Body of pancreas (tissue), 4 donors: ENCODE results near the gene GRB10. TPM values are rescaled to one million over a fixed set of nuclear protein-coding genes. Genes with fewer than 3 reads are reported as not detected.

Source experiments
- ATAC-seq: fragments of 150-250 bp; one replicate; pipeline ENCODE4 v1.9.1; 2016
- DNase-seq, 4 donors: peaks; one replicate each; pipeline ENCODE4 v3.0.0-alpha.2; 2019
- H3K27ac ChIP-seq, 4 donors: fragments of 200-600 bp; sonication (generic); 1 replicate in 3 of 4; 2 replicates in 1 of 4; pipeline versions ENCODE4 v1.5.1 to v1.6.1; 2016 to 2019; ENCODE audit warnings: mild to moderate bottlenecking in 1 of 4, mixed read lengths in 1 of 4, moderate library complexity in 1 of 4
- H3K27me3 ChIP-seq, 2 donors: fragments of 200-600 bp; sonication (generic); one replicate each; pipeline ENCODE4 v1.6.0; 2016; ENCODE audit warnings: mild to moderate bottlenecking in 1 of 2
- H3K36me3 ChIP-seq, 2 donors: fragments of 200-600 bp; sonication (generic); replicated peaks in 1 of 2; 2 replicates each; pipeline ENCODE4 v1.5.1; 2016; ENCODE audit warnings: low read depth in 2 of 2; ENCODE audit not compliant: insufficient read depth in 1 of 2
- H3K4me1 ChIP-seq: fragments of 200-600 bp; sonication (generic); one replicate; pipeline ENCODE4 v1.6.0; 2016
- H3K4me3 ChIP-seq, 2 donors: fragments of 200-600 bp; sonication (generic); 1 replicate in 1 of 2; 2 replicates in 1 of 2; pipeline ENCODE4 v1.5.1; 2016 to 2019
- H3K9me3 ChIP-seq, 3 donors: fragments of 200-600 bp; sonication (generic); 1 replicate in 2 of 3; 2 replicates in 1 of 3; pipeline ENCODE4 v1.5.1; 2016
- POLR2A ChIP-seq, 3 donors: fragments of 450-650 bp; IDR thresholded peaks; one replicate each; pipeline ENCODE4 v1.6.1; 2016; ENCODE audit warnings: antibody characterized with exemption in 3 of 3, mild to moderate bottlenecking in 2 of 3
- WGBS, 2 donors: methylation state at CpG; one replicate each; pipeline ENCODE4 v1.1.5; 2017; 5-methylcytosine and 5-hydroxymethylcytosine counted together
- intact Hi-C: fragments of 100-400 bp; cut with DNase I; formaldehyde crosslinking; loops from one replicate; pipeline ENCODE4 v1.15.1; 2023
- total RNA-seq, 2 donors: library from RNA; depleted of rRNA; stranded (reverse); fragments of >200 nt; gene quantifications; one replicate each; pipeline ENCODE4 v1.1.0, GENCODE V29; 2016
- TF ChIP-seq, protein P1 (sequence below), 7 experiments: fragments of 450-650 bp in 4 of 7; fragments of 200-600 bp in 3 of 7; sonication (generic) in 3 of 7; IDR thresholded peaks; one replicate each; pipeline ENCODE4 v1.5.1; 2016 to 2019; ENCODE audit warnings: antibody characterized with exemption in 7 of 7

The GRB10 gene
- total RNA-seq, 2 donors from 2014 or later: 130 to 229 TPM

GRCh38 chr7:50559881-50560280 lies 222.8 kb downstream of the GRB10 start:
- WGBS, 2 donors: 77 to 96% methylated on average over 7 of the region's 7 CpGs
- no peaks in the 10 kb centered on the region for H3K36me3 ChIP-seq
- no peaks in the 10 kb centered on the region for H3K9me3 ChIP-seq
- no peaks in the 10 kb centered on the region for H3K27me3 ChIP-seq
- TF ChIP-seq, protein P1, sequence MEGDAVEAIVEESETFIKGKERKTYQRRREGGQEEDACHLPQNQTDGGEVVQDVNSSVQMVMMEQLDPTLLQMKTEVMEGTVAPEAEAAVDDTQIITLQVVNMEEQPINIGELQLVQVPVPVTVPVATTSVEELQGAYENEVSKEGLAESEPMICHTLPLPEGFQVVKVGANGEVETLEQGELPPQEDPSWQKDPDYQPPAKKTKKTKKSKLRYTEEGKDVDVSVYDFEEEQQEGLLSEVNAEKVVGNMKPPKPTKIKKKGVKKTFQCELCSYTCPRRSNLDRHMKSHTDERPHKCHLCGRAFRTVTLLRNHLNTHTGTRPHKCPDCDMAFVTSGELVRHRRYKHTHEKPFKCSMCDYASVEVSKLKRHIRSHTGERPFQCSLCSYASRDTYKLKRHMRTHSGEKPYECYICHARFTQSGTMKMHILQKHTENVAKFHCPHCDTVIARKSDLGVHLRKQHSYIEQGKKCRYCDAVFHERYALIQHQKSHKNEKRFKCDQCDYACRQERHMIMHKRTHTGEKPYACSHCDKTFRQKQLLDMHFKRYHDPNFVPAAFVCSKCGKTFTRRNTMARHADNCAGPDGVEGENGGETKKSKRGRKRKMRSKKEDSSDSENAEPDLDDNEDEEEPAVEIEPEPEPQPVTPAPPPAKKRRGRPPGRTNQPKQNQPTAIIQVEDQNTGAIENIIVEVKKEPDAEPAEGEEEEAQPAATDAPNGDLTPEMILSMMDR (IDR thresholded peaks at IDR 0.05): no peak
- no peak for TF ChIP-seq POLR2A (IDR thresholded peaks at IDR 0.05)
- peaks cover 35% of the 10 kb centered on the region for H3K4me1 ChIP-seq
- no peak overlapping the region for H3K4me3 ChIP-seq
- intact Hi-C loops: no loop called here
- no peak overlapping the region for H3K27ac ChIP-seq
- DNase-seq (no peak), ATAC-seq (no peak)

DNA sequence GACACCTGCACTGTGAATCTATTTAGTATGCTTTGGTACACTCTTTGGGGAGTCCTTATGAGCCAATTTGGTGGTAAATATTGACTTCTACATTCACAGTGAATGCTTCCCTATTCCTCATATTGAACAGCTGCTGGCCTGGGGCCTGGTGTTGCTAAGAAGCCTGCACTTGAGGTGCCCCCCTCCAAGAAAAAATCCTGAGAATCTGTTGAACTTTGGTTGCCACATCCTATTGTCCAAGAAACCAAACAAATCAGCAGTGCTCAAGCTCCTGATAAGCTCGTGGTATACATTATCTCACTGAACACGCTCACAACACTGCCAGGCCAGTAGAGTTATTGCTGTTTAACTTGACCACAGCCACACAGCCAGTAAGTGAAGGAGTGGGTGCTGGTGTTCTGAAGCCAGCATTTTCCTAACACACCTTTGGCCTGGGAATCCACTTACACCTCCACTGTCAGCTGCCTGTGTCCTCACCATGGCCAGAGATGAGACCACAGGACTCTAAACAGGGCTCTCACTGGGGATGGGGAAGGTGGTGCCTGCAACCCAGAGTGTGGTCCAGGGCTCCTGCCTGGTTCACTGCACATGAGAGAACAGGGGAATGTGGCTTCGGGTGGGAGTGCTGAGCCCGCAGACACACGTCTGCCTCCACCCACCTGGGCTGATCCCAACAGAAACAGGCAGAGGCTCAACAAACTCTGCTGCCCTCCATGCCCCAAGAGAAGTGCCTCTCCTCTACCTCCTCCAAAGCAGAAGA lies 224.2 kb downstream of the GRB10 start:
- no peaks in the 10 kb centered on the region for H3K9me3 ChIP-seq
- intact Hi-C loops: no loop called here
- H3K4me1 ChIP-seq: peaks cover 43% of the 10 kb centered on the region
- H3K27me3 ChIP-seq: no peaks in the 10 kb centered on the region
- TF ChIP-seq, protein P1 (IDR thresholded peaks at IDR 0.05): no peak
- TF ChIP-seq POLR2A (IDR thresholded peaks at IDR 0.05): no peak
- H3K27ac ChIP-seq: no peak overlapping the region
- ATAC-seq (peak; percentile 30), DNase-seq (no peak)
- no peaks in the 10 kb centered on the region for H3K36me3 ChIP-seq
- WGBS, 2 donors: 51 to 67% methylated on average over 4 to 5 of the region's 5 CpGs
- no peak overlapping the region for H3K4me3 ChIP-seq

DNA sequence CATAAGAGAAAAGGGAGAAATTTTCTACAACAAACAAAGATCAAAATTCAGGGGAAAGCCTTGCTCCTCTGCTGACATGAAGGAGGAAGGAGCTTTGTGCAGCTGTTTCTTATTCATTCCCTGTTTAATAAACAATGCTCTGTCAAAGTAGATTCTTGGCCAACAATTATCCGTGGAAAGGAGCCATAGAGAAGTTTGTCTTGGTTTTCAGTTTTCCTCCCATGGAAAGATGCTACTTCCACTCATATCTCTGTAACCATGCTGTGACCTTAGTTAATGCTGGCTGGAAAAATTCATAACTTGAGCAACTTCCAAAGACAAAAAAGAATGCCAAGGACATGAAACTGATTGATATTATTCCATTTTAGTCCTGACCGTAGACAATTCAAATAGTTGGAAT lies 225.6 kb downstream of the GRB10 start:
- no peak for ATAC-seq
- Histone ChIP-seq H3K9me3 (no peaks in the 10 kb centered on the region), H3K4me1 (peaks cover 47% of the 10 kb centered on the region), H3K36me3 (no peaks in the 10 kb centered on the region), H3K27ac (no peak overlapping the region), H3K4me3 (no peak overlapping the region), H3K27me3 (no peaks in the 10 kb centered on the region)
- DNase-seq: no peak
- 21 to 23% methylated on average over 2 of the region's 2 CpGs for WGBS, 2 donors
- intact Hi-C loops: no loop called here
- no peak for TF ChIP-seq POLR2A (IDR thresholded peaks at IDR 0.05)
- TF ChIP-seq, protein P1 (IDR thresholded peaks at IDR 0.05): no peak

GRCh38 chr7:50556247-50556991 lies 226.3 kb downstream of the GRB10 start:
- no peak for TF ChIP-seq POLR2A (IDR thresholded peaks at IDR 0.05)
- TF ChIP-seq, protein P1 (IDR thresholded peaks at IDR 0.05): no peak
- H3K4me1 ChIP-seq: peaks cover 52% of the 10 kb centered on the region
- ATAC-seq (no peak), DNase-seq (no peak)
- no peak overlapping the region for H3K27ac ChIP-seq
- 53 to 67% methylated on average over 8 of the region's 8 CpGs for WGBS, 2 donors
- no peak overlapping the region for H3K4me3 ChIP-seq
- H3K27me3 ChIP-seq: no peaks in the 10 kb centered on the region
- no peaks in the 10 kb centered on the region for H3K36me3 ChIP-seq
- intact Hi-C loops: no loop called here
- H3K9me3 ChIP-seq: no peaks in the 10 kb centered on the region
